Upper lobe of right lung (tissue), 1 donor: ENCODE results near the gene DRD2. TPM values are rescaled to one million over a fixed set of nuclear protein-coding genes. Genes with fewer than 3 reads are reported as not detected.

ENCODE experiments used
- ATAC-seq: fragments of 200-7000 bp; cut with Tn5 transposase; one replicate; pipeline ENCODE4 v1.9.1; 2020; ENCODE audit warnings: mild to moderate bottlenecking, moderate library complexity
- DNase-seq: peaks from one replicate; pipeline ENCODE4 v3.0.0-alpha.2; 2020
- H3K27ac ChIP-seq: fragments of 200-600 bp; one replicate; pipeline ENCODE4 v1.8.0; 2022
- H3K27me3 ChIP-seq: fragments of 200-600 bp; one replicate; pipeline ENCODE4 v1.8.0; 2022; ENCODE audit warnings: mild to moderate bottlenecking
- H3K36me3 ChIP-seq: fragments of 200-600 bp; one replicate; pipeline ENCODE4 v1.8.0; 2022
- H3K4me1 ChIP-seq: fragments of 200-600 bp; one replicate; pipeline ENCODE4 v1.8.0; 2022
- H3K4me3 ChIP-seq: fragments of 200-600 bp; one replicate; pipeline ENCODE4 v1.8.0; 2022; ENCODE audit warnings: mild to moderate bottlenecking
- H3K9me3 ChIP-seq: fragments of 200-600 bp; one replicate; pipeline ENCODE4 v1.8.0; 2022
- CTCF ChIP-seq: fragments of 200-600 bp; IDR thresholded peaks from one replicate; pipeline ENCODE4 v1.8.0; 2022; ENCODE audit warnings: antibody characterized with exemption
- intact Hi-C: fragments of 100-400 bp; cut with DNase I; formaldehyde crosslinking; loops from one replicate; pipeline ENCODE4 v1.11.0; 2022
- total RNA-seq: library from RNA; stranded (reverse); fragmentation: NEBNext Ultra II Directional; extraction: Animal tissue kit (Norgen Biotek cat#: 25700); gene quantifications from one replicate; pipeline ENCODE4 v1.2.1, GENCODE V29; 2021
- donor health status: DM: no; HTN: yes; CAD: no; lungs with severe emphysema.

Gene DRD2
- total RNA-seq, 1 donor from 2014 or later, result not detected

GRCh38 chr11:113473983-113474361, 1.2 kb downstream of the DRD2 start:
- Histone ChIP-seq H3K9me3 (no peaks in the 10 kb centered on the region), H3K27me3 (peaks cover 87% of the 10 kb centered on the region), H3K4me3 (no peak overlapping the region), H3K36me3 (no peaks in the 10 kb centered on the region), H3K27ac (no peak overlapping the region), H3K4me1 (no peaks in the 10 kb centered on the region)
- TF ChIP-seq CTCF, result no peak
- intact Hi-C loops, result no loop called here
- DNase-seq (no peak), ATAC-seq (no peak)

DNA sequence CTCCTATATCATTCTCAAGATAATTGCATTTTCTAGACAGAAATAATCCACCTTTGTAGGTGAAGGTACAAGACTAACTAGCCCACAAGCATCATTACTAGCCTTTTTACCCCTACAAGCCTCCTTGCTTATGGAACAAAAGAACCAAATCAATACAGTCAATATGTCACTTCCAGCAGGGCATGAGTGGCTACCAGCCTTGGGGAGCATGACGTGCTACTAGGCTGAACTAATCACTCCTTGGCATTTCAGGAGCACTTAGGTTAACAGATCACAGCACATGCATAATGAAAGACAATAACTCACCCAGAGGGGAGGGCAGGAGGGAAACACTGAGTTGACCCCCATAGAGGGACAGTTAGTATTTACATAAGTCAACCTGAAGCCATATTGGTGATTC, 2.7 kb downstream of the DRD2 start:
- Histone ChIP-seq H3K9me3 (no peaks in the 10 kb centered on the region), H3K27me3 (peaks cover 75% of the 10 kb centered on the region), H3K36me3 (no peaks in the 10 kb centered on the region), H3K4me1 (no peaks in the 10 kb centered on the region), H3K4me3 (no peak overlapping the region), H3K27ac (no peak overlapping the region)
- DNase-seq, result no peak
- intact Hi-C loops, result no loop called here
- no peak for TF ChIP-seq CTCF
- ATAC-seq, result no peak

DNA sequence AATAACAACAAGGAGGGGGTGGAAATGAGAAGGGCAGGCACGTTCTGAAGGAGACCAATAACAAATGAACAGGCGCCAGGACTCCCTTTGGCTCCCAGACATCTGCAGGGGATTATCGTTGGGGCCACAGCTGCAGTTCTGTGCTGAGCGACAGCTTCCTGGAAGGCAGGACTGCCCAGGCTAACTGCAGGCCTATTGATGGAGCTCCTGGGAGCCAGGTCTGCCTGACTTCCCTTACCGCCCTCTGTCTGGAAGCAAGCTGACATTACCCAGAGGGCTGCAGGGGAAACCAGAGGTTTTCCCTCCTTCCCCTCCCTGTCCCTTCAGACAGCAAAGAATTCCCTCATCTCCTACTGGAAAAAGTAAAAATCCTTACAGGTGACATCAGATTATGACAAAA, 5.0 kb downstream of the DRD2 start:
- no peaks in the 10 kb centered on the region for H3K9me3 ChIP-seq
- no peak for TF ChIP-seq CTCF
- no peaks in the 10 kb centered on the region for H3K36me3 ChIP-seq
- intact Hi-C loops, result no loop called here
- H3K27me3 ChIP-seq, result peaks cover 52% of the 10 kb centered on the region
- ATAC-seq (no peak), DNase-seq (no peak)
- H3K4me1 ChIP-seq, result no peaks in the 10 kb centered on the region
- H3K27ac ChIP-seq, result no peak overlapping the region
- H3K4me3 ChIP-seq, result no peak overlapping the region

- Histone ChIP-seq H3K27ac (no peak overlapping the region), H3K27me3 (peaks cover 41% of the 10 kb centered on the region), H3K9me3 (no peaks in the 10 kb centered on the region), H3K4me3 (no peak overlapping the region), H3K4me1 (no peaks in the 10 kb centered on the region), H3K36me3 (no peaks in the 10 kb centered on the region)
- no peak for DNase-seq
- intact Hi-C loops, result no loop called here
- TF ChIP-seq CTCF, result no peak
- no peak for ATAC-seq
Measured at GRCh38 chr11:113468726-113469345, 6.4 kb downstream of the DRD2 start.

- Histone ChIP-seq H3K9me3 (no peaks in the 10 kb centered on the region), H3K36me3 (no peaks in the 10 kb centered on the region), H3K27ac (no peak overlapping the region), H3K27me3 (peaks cover 28% of the 10 kb centered on the region), H3K4me3 (no peak overlapping the region), H3K4me1 (no peaks in the 10 kb centered on the region)
- TF ChIP-seq CTCF, result no peak
- DNase-seq, result no peak
- ATAC-seq, result no peak
- intact Hi-C loops, result no loop called here
Measured at GRCh38 chr11:113467545-113467944, 7.7 kb downstream of the DRD2 start.

DNA sequence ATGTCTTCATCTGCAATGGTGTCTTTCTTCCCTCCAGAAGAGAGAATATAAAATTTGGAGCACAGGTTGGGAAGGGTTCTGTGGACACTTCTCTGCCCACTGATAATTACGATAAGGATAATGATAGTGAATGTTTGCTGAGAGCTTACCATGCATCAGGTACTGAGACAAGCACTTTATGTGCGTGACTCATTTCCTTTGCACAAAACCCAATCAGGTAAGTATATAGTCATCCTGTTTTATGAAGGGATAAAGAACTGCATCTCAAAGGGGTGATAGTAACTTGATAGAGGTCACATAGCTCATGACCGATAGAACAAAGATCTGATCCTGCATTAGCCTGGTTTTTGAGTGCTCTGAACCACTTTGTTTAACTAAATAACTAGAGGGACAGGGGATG, 9.4 kb downstream of the DRD2 start:
- Histone ChIP-seq H3K4me3 (no peak overlapping the region), H3K9me3 (no peaks in the 10 kb centered on the region), H3K36me3 (no peaks in the 10 kb centered on the region), H3K27ac (no peak overlapping the region), H3K27me3 (peaks cover 11% of the 10 kb centered on the region), H3K4me1 (no peaks in the 10 kb centered on the region)
- intact Hi-C loops, result no loop called here
- DNase-seq (no peak), ATAC-seq (no peak)
- no peak for TF ChIP-seq CTCF
